PC-9 (cell line): ENCODE measurements around the gene KCNF1. TPM values are rescaled to one million over a fixed set of nuclear protein-coding genes. Genes with fewer than 3 reads are reported as not detected.

Source experiments
- BruUV-seq: library from RNA; stranded (reverse); fragments of 400-500 nt; replicated peaks from 2 replicates; lab custom pipeline; 2021; lab: Mats Ljungman, UMichigan
- CTCF ChIA-PET: fragments of 300-600 bp; sonication (Branson Sonifier 250); formaldehyde crosslinking; loops from one replicate; lab custom pipeline; 2022; ENCODE audit warnings: antibody characterized with exemption; lab: Charles Lee
- POLR2A ChIA-PET: fragments of 300-600 bp; sonication (Branson Sonifier 250); formaldehyde crosslinking; loops from one replicate; lab custom pipeline; 2022; ENCODE audit warnings: antibody characterized with exemption; ENCODE audit not compliant: unreplicated experiment; lab: Charles Lee
- DNase-seq, 2 experiments: peaks; one replicate each; pipeline versions ENCODE4 v3.0.0 to v3.0.0-alpha.2; 2015 to 2022; ENCODE audit warnings: mixed read lengths in 1 of 2
- H2AFZ ChIP-seq: fragments of 200-600 bp; sonication (generic); 2 replicates; pipeline ENCODE4 v1.8.1; 2017; ENCODE audit warnings: antibody characterized with exemption
- H3F3A ChIP-seq: fragments of 200-600 bp; sonication (generic); 2 replicates; pipeline ENCODE4 v1.8.1; 2017; ENCODE audit warnings: antibody characterized with exemption, mild to moderate bottlenecking, low read depth; ENCODE audit not compliant: insufficient read depth
- H3K27ac ChIP-seq: fragments of 200-600 bp; sonication (generic); 2 replicates; pipeline ENCODE4 v1.6.1; 2016; ENCODE audit warnings: mixed run types
- H3K27me3 ChIP-seq: fragments of 200-600 bp; sonication (generic); 2 replicates; pipeline ENCODE4 v1.6.1; 2016; ENCODE audit warnings: low read depth, mixed run types; ENCODE audit not compliant: insufficient read depth
- H3K36me3 ChIP-seq: fragments of 200-600 bp; sonication (generic); 2 replicates; pipeline ENCODE4 v1.6.1; 2016; ENCODE audit warnings: low read depth, mixed run types
- H3K4me1 ChIP-seq: fragments of 200-600 bp; sonication (generic); replicated peaks from 2 replicates; pipeline ENCODE4 v1.6.1; 2016; ENCODE audit warnings: mixed run types; ENCODE audit not compliant: insufficient read depth
- H3K4me2 ChIP-seq: fragments of 200-600 bp; sonication (generic); 2 replicates; pipeline ENCODE4 v1.6.1; 2017; ENCODE audit warnings: mixed run types
- H3K4me3 ChIP-seq: fragments of 200-600 bp; sonication (generic); 2 replicates; pipeline ENCODE4 v1.6.1; 2016; ENCODE audit warnings: mixed run types
- H3K79me2 ChIP-seq: fragments of 200-600 bp; sonication (generic); 2 replicates; pipeline ENCODE4 v1.6.1; 2017; ENCODE audit warnings: low read depth, mixed run types
- H3K9me2 ChIP-seq: fragments of 200-600 bp; sonication (generic); 2 replicates; pipeline ENCODE4 v1.8.1; 2017; ENCODE audit warnings: mild to moderate bottlenecking; ENCODE audit not compliant: insufficient read depth
- H3K9me3 ChIP-seq: fragments of 200-600 bp; sonication (generic); 2 replicates; pipeline ENCODE4 v1.8.1; 2016; ENCODE audit warnings: low read depth; ENCODE audit not compliant: insufficient read depth
- H4K20me1 ChIP-seq: fragments of 200-600 bp; sonication (generic); 2 replicates; pipeline ENCODE4 v1.8.1; 2017; ENCODE audit not compliant: insufficient read depth
- CTCF ChIP-seq: fragments of 200-600 bp; sonication (generic); conservative IDR thresholded peaks from 2 replicates; pipeline ENCODE4 v1.6.1; 2017; ENCODE audit warnings: mixed run types, antibody characterized with exemption, mild to moderate bottlenecking, moderate library complexity
- EZH2 ChIP-seq: fragments of 200-600 bp; sonication (generic); IDR thresholded peaks from 2 replicates; pipeline ENCODE4 v1.8.0; 2017; ENCODE audit warnings: antibody characterized with exemption, low read depth
- intact Hi-C: fragments of 100-400 bp; cut with micrococcal nuclease; formaldehyde crosslinking; loops from one replicate; pipeline ENCODE4 v1.10.0; 2022; ENCODE audit not compliant: unreplicated experiment
- total RNA-seq: library from RNA; stranded (reverse); gene quantifications from 2 replicates; pipeline ENCODE4 v1.2.3, GENCODE V29; 2021

KCNF1 gene
- total RNA-seq, 1 experiment from 2014 or later = 1.0 TPM

- no TSS peak for BruUV-seq
- TF ChIP-seq CTCF = no peak
- no peak for TF ChIP-seq EZH2
- peaks cover 19% of the 10 kb centered on the region for H3K9me3 ChIP-seq
- no peaks in the 10 kb centered on the region for H3K27me3 ChIP-seq
- intact Hi-C loops = no loop called here
- peaks cover 40% of the 10 kb centered on the region for H3K4me1 ChIP-seq
- H3K4me2 ChIP-seq = no peak overlapping the region
- peaks cover 7% of the 10 kb centered on the region for H3F3A ChIP-seq
- H4K20me1 ChIP-seq = no peaks in the 10 kb centered on the region
- no peak overlapping the region for H3K27ac ChIP-seq
- ChIA-PET POLR2A (no interaction called here), CTCF (no interaction called here)
- H3K79me2 ChIP-seq = no peaks in the 10 kb centered on the region
- H3K36me3 ChIP-seq = no peaks in the 10 kb centered on the region
- no peak overlapping the region for H2AFZ ChIP-seq
- H3K9me2 ChIP-seq = no peaks in the 10 kb centered on the region
- no peak for DNase-seq
- no peak overlapping the region for H3K4me3 ChIP-seq
Observed at GRCh38 chr2:10934308-10934978, 22.7 kb downstream of the KCNF1 start.

GRCh38 chr2:10934979-10935350 lies 23.2 kb downstream of the KCNF1 start:
- Histone ChIP-seq H3K27me3 (no peaks in the 10 kb centered on the region), H3K36me3 (no peaks in the 10 kb centered on the region), H3K9me2 (no peaks in the 10 kb centered on the region), H3F3A (peaks cover 7% of the 10 kb centered on the region), H3K4me1 (peaks cover 40% of the 10 kb centered on the region), H3K9me3 (peaks cover 24% of the 10 kb centered on the region), H2AFZ (no peak overlapping the region), H4K20me1 (no peaks in the 10 kb centered on the region), H3K4me3 (no peak overlapping the region), H3K27ac (peak overlapping the region; percentile 90), H3K4me2 (no peak overlapping the region), H3K79me2 (no peaks in the 10 kb centered on the region)
- TF ChIP-seq CTCF (no peak), EZH2 (no peak)
- BruUV-seq = no TSS peak
- ChIA-PET POLR2A (no interaction called here), CTCF (interaction anchor here (0.6 kb wide), 1 partner anchor 34 kb away, joined by 3 read pairs; no protein-coding TSS in a partner anchor)
- no peak for DNase-seq
- intact Hi-C loops = no loop called here

DNA sequence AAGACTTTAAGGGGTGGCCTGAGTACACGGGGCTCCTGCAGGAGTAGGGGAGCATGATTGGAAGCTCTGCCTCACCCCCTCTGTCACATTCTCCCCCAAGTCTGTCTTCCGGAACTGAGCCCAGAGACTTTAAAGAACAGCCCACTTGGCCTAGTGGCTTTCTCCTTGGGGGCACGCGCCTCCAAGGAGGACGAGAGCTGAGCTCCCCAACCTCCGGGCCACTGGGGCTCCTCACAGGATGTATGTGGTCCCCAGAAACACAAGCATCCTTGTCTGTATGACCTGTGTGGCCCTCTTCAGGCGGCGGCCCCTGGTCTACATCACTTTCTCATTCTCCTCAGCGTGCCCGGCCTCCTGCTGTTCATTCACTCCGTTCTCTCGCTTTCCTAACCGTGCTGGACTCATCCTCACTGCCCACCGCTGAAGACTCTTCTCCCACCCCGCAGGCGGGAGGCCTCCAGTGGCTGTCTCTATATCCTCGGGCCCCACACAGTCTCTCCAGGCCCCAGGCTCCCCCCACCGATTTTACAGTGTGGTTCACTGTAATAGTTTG lies 23.7 kb downstream of the KCNF1 start:
- no TSS peak for BruUV-seq
- H3K27ac ChIP-seq = peak overlapping the region; percentile 90
- DNase-seq = no peak
- TF ChIP-seq EZH2 (no peak), CTCF (no peak)
- H3K9me2 ChIP-seq = no peaks in the 10 kb centered on the region
- intact Hi-C loops = no loop called here
- H3K79me2 ChIP-seq = no peaks in the 10 kb centered on the region
- H3K4me2 ChIP-seq = peak overlapping the region; percentile 53
- H3K36me3 ChIP-seq = no peaks in the 10 kb centered on the region
- no peak overlapping the region for H3K4me3 ChIP-seq
- CTCF ChIA-PET = interaction anchor here (0.6 kb wide), 1 partner anchor 34 kb away, joined by 3 read pairs; no protein-coding TSS in a partner anchor
- H3K27me3 ChIP-seq = no peaks in the 10 kb centered on the region
- peaks cover 24% of the 10 kb centered on the region for H3K9me3 ChIP-seq
- H3K4me1 ChIP-seq = peaks cover 40% of the 10 kb centered on the region
- no peak overlapping the region for H2AFZ ChIP-seq
- H4K20me1 ChIP-seq = no peaks in the 10 kb centered on the region
- peaks cover 7% of the 10 kb centered on the region for H3F3A ChIP-seq
- POLR2A ChIA-PET = no interaction called here
